Muscle of back (tissue), 11 donors: ENCODE measurements around the gene RSF1. TPM values are rescaled to one million over a fixed set of nuclear protein-coding genes. Genes with fewer than 3 reads are reported as not detected.

ENCODE experiments used
- DNase-seq, 3 donors: peaks; one replicate each; pipeline versions ENCODE4 v3.0.0 to v3.0.0-alpha.2; 2013
- polyA plus RNA-seq, 10 donors: library from polyadenylated mRNA; unstranded; fragments of 120-200 nt; gene quantifications; one replicate each; pipeline ENCODE4 v1.2.1, GENCODE V29; 2013; ENCODE audit not compliant: insufficient read length in 10 of 10

The RSF1 gene
- polyA plus RNA-seq, 10 donors: 31.6 to 47.7 (median 36.9) TPM

- DNase-seq: no peak
Observed at GRCh38 chr11:77697865-77698264, 122.7 kb downstream of the RSF1 start.

DNA sequence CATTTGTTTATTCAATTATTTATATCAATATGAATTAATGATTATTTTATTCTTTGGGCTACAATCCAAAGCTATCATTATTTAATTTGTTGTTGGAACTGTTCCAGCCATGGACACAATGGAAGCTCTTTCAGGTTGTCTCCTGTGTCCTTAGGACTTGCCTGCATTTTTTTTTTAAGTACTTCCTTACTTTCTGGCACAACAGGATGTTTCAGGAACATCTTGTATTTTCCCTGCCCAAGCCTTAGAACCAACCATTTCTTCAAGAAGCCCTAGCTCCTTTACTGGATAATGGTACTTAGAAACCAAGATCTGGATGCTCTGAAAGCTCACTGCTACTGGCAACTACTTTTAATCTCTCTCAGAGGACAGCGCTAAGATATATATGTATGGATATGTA is 125.1 kb downstream of the RSF1 start:
- DNase-seq: no peak

- DNase-seq: no peak
Observed at GRCh38 chr11:77690649-77691048, 129.9 kb downstream of the RSF1 start.

GRCh38 chr11:77687088-77687487 is 133.4 kb downstream of the RSF1 start:
- no peak for DNase-seq

DNA sequence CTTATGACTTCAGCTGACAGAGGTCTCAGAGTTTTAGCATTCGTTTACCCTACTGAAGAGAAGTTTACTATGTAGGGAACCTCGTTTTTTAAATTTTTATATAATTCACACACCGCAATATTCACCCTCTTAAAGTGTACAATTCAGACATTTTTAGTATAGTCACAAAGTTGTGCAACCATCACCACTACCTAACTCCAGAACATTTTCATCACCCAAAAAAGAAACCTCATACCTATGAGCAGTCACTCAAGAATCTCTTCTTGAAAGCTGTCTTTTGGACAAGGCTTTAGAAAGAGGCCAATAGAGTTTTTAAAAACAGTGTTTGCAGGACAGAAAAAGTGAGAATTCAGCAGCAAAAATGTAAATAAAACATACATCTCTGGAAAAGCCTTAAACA is 143.4 kb downstream of the RSF1 start:
- no peak for DNase-seq

GRCh38 chr11:77672264-77672663 is 148.3 kb downstream of the RSF1 start:
- DNase-seq: peak in 1 of 3 donors; percentile 23

DNA sequence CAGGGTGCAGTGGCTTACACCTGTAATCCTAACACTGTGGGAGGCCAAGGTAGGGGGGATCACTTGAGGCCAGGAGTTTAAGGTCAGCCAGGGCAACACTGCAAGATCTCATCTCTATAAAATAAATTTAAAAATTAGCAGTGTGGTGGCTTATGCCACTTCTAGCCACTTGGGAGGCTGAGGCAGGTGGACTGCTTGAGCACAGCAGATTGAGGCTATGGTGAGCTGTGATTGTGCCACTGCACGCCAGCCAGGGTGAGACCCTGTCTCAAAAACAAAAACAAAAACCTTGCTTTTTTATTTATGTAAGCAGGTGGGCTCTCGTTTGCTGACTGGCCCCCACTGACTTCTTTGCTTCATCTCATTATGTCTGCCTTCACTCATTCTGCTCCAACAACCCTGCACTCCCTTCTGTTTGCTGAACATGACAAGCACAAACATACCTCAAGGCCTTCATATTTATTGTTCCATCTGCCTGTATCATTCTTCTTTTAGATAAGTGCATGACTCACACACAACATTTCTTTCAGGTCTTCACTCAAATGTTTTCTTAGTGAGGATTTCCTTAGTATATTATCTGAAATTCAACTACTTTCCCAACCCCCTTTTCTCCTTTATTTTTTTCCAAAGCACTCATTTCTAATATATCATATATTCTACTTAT is 150.5 kb downstream of the RSF1 start:
- DNase-seq: no peak

DNA sequence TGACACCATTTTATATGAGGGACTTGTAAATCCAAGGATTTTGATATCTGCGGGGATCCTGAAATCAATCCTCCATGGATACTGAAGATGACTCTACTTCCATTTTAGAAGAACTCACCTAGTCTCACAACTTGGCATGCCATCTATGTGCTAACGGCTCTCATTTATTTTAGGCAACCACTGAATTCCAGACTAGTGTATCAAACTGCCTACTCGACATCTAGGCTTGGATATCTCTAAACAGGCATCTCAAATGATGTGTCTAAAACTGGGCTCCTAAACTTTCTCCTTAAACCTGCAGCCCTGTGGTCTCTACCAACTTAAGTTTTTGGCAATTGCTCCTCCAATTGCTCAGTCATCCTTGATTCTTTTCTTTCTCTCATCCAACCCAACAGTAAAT is 151.8 kb downstream of the RSF1 start:
- no peak for DNase-seq

GRCh38 chr11:77665240-77665965 is 155.1 kb downstream of the RSF1 start:
- no peak for DNase-seq

- no peak for DNase-seq
Observed at GRCh38 chr11:77661670-77662069, 158.9 kb downstream of the RSF1 start.

GRCh38 chr11:77660947-77661346 is 159.6 kb downstream of the RSF1 start:
- no peak for DNase-seq

DNA sequence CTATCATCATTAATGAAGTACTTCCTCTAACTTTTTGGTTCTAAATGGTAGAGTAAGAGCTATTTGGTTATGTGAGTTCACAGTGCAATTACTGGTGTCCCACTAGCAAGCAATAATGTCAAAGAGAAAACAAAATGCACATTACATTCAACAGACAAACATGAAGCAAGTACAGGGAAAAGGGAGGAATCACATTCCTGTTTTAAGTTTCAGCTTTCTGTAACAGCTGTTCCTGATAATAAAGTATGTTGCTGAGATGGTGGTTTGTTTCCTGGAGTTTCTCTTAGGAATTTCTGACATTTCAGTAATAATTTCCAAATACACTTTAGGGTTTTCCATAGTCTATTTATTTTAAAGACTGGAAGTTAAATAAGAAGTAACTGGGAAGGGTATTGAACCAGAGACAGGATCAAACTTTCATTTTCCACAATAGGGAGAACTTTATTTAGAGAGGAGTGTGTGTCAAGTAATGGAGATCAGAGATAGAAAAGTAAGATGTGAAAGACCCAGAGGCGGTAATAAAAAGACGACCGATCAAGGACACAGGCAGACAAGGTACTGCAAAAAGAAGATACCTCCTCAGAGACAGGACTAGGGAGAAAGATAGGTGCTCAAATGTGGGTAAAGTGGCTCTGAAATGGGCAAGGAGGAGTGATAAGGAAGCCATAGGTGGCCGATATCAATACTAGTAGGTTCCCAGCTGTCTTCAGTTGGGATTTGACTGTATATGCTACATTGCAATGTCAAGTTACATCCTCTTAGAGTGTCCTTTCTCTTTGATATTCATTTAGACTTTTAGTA is 162.1 kb downstream of the RSF1 start:
- DNase-seq: peak in 2 of 3 donors; percentile 18 to 31

DNA sequence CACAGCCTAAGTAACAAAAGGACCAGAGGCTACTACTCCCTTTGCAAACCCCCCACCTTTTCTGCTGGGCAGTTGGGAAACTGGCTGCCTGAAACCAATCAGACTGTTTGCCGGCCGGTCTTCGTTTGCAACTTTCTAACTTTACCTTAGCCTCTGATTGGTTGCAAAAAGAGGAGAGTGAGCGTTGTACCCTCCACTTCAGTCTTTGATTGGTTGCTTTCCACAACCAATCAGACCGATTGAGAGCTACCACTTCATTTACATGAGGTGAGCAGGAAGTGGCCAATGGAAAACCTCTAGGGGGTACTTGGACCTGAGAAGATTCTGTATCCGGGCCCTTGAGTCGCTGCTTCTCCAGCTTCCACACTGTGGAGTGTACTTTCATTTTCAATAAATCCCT is 164.2 kb downstream of the RSF1 start:
- DNase-seq: no peak

DNA sequence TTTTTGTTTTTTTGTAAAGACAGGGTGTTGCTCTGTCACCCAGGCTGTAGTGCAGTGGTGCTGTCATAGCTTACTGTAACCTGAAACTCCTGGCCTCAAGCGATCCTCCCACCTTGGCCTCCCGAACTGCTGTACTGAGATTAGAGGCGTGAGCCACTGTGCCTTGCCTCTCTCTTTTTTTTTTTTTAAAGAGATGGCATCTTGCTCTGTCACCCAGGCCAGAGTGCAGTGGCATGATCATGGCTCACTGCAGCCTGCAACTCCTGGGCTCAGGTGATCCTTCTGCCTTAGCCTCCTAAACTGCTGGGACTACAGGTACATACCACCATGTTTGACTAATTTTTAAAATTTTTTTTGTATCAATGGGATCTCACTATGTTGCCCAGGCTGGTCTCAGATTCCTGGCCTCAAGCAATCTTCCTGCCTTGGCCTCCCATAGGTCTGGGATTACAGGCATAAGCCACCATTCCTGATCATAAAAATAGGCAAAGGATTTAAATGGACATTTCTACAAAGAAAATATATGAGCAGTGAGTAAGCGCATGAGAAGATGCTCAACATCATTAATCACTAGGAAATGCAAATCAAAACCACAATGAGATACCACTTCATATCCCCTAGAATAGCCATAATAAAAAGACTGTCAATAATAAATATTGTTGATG is 165.6 kb downstream of the RSF1 start:
- DNase-seq: no peak

DNA sequence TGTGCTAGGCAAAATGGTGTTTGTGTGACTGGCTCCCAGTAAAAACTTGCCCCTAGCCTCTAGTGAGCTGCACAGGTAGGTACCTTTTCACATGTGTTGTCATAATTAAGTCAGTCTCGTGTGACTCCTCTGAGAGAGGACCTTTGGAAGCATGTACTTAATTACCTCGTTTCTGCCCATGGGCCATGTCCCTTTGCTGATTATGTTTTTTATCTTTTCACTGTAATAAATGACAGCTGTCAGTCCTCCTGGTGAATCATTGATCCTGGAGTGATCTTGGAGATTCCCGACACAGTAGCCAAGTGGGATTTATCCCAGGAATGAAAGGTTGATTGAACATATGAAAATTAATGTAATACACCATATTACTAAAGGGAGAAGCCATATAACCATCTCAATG is 170.4 kb downstream of the RSF1 start:
- no peak for DNase-seq

- DNase-seq: no peak
Observed at GRCh38 chr11:77647654-77648305, 172.7 kb downstream of the RSF1 start.

- DNase-seq: no peak
Observed at GRCh38 chr11:77644887-77645286, 175.6 kb downstream of the RSF1 start.

- DNase-seq: no peak
Observed at GRCh38 chr11:77642228-77642627, 178.3 kb downstream of the RSF1 start.

- peak; percentile 89 to 97 (median 90) for DNase-seq
Observed at GRCh38 chr11:77637345-77638165, 183.0 kb downstream of the RSF1 start, which contains the start of gene CLNS1A. TSS of gene CLNS1A (minus strand) at chr11:77637794. CDS start at chr11:77637714, 80 bp downstream.

- peak in 1 of 3 donors; percentile 27 for DNase-seq
Observed at GRCh38 chr11:77636731-77637344, 183.7 kb downstream of the RSF1 start.
